ENCODE results near the gene COL9A3.

DNA sequence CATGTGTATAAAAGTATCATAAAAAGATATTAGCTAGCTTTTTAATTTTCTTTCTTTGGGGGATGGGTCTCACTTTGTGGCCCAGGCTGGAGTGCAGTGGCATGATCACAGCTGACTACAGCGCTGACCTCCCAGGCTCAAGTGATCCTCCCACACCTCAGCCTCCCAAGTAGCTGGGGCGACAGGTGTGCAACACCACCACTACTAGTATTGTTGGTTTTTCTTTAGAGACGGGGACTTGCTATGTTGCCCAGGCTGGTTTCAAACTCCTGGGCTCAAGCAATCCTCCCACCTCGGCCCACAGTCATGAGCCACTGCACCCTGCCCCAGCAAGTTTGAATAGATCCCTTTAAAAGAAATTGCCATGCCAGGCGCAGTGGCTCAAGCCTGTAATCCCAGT is 38.3 kb downstream of the COL9A3 start:
- TF ChIP-seq POLR2A (IDR thresholded peaks at IDR 0.05) (no peak), POLR2AphosphoS5 (IDR thresholded peaks at IDR 0.05) (no peak), EP300 (IDR thresholded peaks at IDR 0.05; ENCODE audit: low read depth) (no peak)
- TF ChIP-seq, protein P1, sequence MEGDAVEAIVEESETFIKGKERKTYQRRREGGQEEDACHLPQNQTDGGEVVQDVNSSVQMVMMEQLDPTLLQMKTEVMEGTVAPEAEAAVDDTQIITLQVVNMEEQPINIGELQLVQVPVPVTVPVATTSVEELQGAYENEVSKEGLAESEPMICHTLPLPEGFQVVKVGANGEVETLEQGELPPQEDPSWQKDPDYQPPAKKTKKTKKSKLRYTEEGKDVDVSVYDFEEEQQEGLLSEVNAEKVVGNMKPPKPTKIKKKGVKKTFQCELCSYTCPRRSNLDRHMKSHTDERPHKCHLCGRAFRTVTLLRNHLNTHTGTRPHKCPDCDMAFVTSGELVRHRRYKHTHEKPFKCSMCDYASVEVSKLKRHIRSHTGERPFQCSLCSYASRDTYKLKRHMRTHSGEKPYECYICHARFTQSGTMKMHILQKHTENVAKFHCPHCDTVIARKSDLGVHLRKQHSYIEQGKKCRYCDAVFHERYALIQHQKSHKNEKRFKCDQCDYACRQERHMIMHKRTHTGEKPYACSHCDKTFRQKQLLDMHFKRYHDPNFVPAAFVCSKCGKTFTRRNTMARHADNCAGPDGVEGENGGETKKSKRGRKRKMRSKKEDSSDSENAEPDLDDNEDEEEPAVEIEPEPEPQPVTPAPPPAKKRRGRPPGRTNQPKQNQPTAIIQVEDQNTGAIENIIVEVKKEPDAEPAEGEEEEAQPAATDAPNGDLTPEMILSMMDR (IDR thresholded peaks at IDR 0.05), result no peak

Measured in transverse colon (tissue), 4 donors.